Middle frontal gyrus (tissue), 1 donor: Measurements from ENCODE around the gene UNC45A.

Experiments used
- DNase-seq: peaks from one replicate; pipeline ENCODE4 v3.0.0-alpha.2; 2015; ENCODE audit warnings: low spot score; ENCODE audit errors: extremely low spot score

Gene UNC45A

DNA sequence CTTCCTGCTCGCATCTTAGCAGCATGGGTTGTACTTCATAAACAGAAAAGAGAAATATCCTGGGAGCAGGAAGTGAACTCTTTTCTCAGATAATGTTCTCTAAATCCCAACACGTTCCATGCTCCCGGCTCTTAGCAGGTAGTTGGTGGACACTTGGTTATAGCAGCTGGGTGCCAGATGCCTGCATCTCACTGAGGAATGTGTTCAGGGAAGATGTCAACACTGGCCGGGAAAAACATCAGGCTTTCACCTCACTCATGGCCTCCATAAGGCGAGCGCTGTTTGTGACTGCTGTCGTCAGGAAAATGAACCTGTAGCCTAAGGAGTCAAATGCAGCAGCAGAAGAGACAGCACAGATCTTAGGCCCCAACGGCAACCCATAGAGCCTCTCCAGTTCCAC is 63.7 kb downstream of the UNC45A start:
- no peak for DNase-seq

DNA sequence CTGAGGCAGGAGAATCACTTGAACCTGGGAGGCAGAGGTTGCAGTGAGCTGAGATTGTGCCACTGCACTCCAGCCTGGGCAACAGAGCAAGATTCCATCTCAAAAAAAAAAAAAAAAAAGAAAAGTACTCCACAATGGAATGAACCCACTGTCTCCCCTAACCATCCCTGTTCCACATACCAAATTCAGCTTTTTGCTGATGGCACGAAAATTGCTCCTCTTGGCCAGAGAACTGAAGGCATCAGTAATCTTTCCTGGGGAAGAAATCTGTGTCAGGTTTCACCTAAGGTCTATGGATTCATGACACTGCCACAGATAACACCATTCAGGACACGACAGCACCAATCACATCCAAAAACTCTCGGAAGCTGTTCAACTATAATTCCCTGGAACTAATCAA is 66.1 kb downstream of the UNC45A start:
- DNase-seq: no peak
